GM21528 (cell line): ENCODE results near the gene IFRD2.
"Not testable (repeated sequence)": the region's sequence is repeated elsewhere in the genome, so short reads cannot be mapped to it uniquely, and the experiment has no call there.

Source experiments
- ATAC-seq: cut with Tn5 transposase; IDR thresholded peaks from one replicate; pipeline ENCODE4 v1.9.1; 2021; ENCODE audit warnings: mild to moderate bottlenecking, moderate library complexity; ENCODE audit not compliant: unreplicated experiment, low FRiP score

The IFRD2 gene

GRCh38 chr3:50268703-50269451 is 23.4 kb downstream of the IFRD2 start, which contains the start of gene SEMA3B:
SEMA3B (plus strand) TSS chr3:50269147; CDS start chr3:50269241, 94 bp downstream.
- ATAC-seq, result no peak

GRCh38 chr3:50268276-50268675 is 24.0 kb downstream of the IFRD2 start:
- ATAC-seq, result no peak

GRCh38 chr3:50267280-50267913 is 24.8 kb downstream of the IFRD2 start:
- no peak for ATAC-seq

- no peak for ATAC-seq
Measured at GRCh38 chr3:50266836-50267235, 25.4 kb downstream of the IFRD2 start.

GRCh38 chr3:50266017-50266416 is 26.2 kb downstream of the IFRD2 start:
- no peak for ATAC-seq

GRCh38 chr3:50265571-50265970 is 26.7 kb downstream of the IFRD2 start:
- ATAC-seq, result no peak

GRCh38 chr3:50264964-50265485 is 27.2 kb downstream of the IFRD2 start:
- ATAC-seq, result no peak

GRCh38 chr3:50264383-50264963 is 27.8 kb downstream of the IFRD2 start:
- ATAC-seq, result no peak

- no peak for ATAC-seq
Measured at GRCh38 chr3:50263478-50264382, 28.5 kb downstream of the IFRD2 start.

GRCh38 chr3:50262778-50263177 is 29.5 kb downstream of the IFRD2 start:
- no peak for ATAC-seq

GRCh38 chr3:50262200-50262599 is 30.0 kb downstream of the IFRD2 start:
- not testable (repeated sequence) for ATAC-seq

- ATAC-seq, result no peak
Measured at GRCh38 chr3:50261505-50261904, 30.7 kb downstream of the IFRD2 start.

GRCh38 chr3:50260942-50261441 is 31.2 kb downstream of the IFRD2 start:
- no peak for ATAC-seq

- ATAC-seq, result peak; percentile 81
Measured at GRCh38 chr3:50260027-50260941, 31.9 kb downstream of the IFRD2 start.

- ATAC-seq, result peak; percentile 33
Measured at GRCh38 chr3:50259432-50260026, 32.7 kb downstream of the IFRD2 start.

- no peak for ATAC-seq
Measured at GRCh38 chr3:50258979-50259378, 33.2 kb downstream of the IFRD2 start.

- ATAC-seq, result no peak
Measured at GRCh38 chr3:50258029-50258680, 34.1 kb downstream of the IFRD2 start.
